Mesothelial cell of epicardium (in vitro differentiated cells): ENCODE data around the gene AKR1C4. TPM values are rescaled to one million over a fixed set of nuclear protein-coding genes. Genes with fewer than 3 reads are reported as not detected.
"Not testable (repeated sequence)": the region's sequence is repeated elsewhere in the genome, so short reads cannot be mapped to it uniquely, and the experiment has no call there.

Experiments
- DNase-seq, 2 experiments: peaks; one replicate each; pipeline ENCODE4 v3.0.0; 2021; ENCODE audit warnings: low spot score in 2 of 2; ENCODE audit not compliant: unreplicated experiment in 2 of 2
- H3K27ac Mint-ChIP-seq: 2 replicates; pipeline ENCODE4 v1.8.0; 2021; ENCODE audit warnings: mixed read lengths
- H3K27me3 Mint-ChIP-seq: 2 replicates; pipeline ENCODE4 v1.8.0; 2021; ENCODE audit warnings: low read depth, mixed read lengths
- H3K36me3 Mint-ChIP-seq: 2 replicates; pipeline ENCODE4 v1.8.0; 2021; ENCODE audit warnings: mixed read lengths
- H3K4me1 Mint-ChIP-seq: 2 replicates; pipeline ENCODE4 v1.8.0; 2021; ENCODE audit warnings: mixed read lengths
- H3K4me3 Mint-ChIP-seq: 2 replicates; pipeline ENCODE4 v1.8.0; 2021; ENCODE audit warnings: mild to moderate bottlenecking, moderate library complexity, mixed read lengths
- H3K9me3 Mint-ChIP-seq: 2 replicates; pipeline ENCODE4 v1.8.0; 2021; ENCODE audit warnings: mixed read lengths
- total RNA-seq: library from RNA; stranded (reverse); gene quantifications from 3 replicates; pipeline ENCODE4 v1.2.1, GENCODE V29; 2021
- TF ChIP-seq, protein P1 (sequence below): fragments of 200-600 bp; sonication (generic); IDR thresholded peaks from one replicate; pipeline ENCODE4 v1.5.0; 2021; ENCODE audit warnings: antibody characterized with exemption; ENCODE audit not compliant: unreplicated experiment

AKR1C4 gene
- total RNA-seq, 1 donor from 2014 or later, result not detected

DNA sequence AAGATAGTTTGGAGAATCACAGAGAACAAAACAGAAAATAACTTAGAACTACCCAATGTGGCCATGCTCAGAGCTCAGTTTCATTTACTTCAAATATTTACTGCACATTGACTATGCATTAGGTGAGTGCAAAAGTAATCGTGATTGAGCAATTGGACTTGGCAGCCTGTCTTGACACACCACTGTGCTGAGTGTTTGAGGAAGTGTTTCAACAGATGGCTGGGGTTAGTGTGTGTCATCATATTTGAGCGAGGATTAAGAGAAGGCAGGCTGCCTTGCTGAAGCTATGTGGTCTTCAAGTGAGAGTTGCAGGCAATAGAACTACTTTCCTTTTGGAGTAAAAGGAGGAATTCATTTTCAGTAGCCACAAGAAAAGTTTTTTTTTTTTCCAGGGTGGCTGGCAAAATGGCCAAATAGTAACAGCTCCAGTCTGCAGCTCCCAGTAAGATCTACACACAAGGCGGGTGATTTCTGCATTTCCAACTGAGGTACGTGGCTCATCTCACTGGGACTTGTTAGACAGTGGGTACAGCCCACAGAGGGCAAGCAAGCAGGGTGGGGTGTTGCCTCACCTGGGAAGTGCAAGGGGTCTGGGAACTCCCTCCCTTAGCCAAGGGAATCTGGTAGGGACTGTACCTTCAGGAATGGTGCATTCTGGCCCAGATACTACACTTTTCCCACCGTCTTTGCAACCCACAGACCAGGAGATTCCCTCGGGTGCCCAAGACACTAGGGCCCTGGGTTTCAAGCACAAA is 37.6 kb downstream of the AKR1C4 start:
- Mint-ChIP-seq H3K9me3 (peaks cover 68% of the 10 kb centered on the region), H3K36me3 (no peaks in the 10 kb centered on the region), H3K4me1 (no peaks in the 10 kb centered on the region), H3K27ac (no peak overlapping the region), H3K27me3 (no peaks in the 10 kb centered on the region), H3K4me3 (no peak overlapping the region)
- TF ChIP-seq, protein P1, sequence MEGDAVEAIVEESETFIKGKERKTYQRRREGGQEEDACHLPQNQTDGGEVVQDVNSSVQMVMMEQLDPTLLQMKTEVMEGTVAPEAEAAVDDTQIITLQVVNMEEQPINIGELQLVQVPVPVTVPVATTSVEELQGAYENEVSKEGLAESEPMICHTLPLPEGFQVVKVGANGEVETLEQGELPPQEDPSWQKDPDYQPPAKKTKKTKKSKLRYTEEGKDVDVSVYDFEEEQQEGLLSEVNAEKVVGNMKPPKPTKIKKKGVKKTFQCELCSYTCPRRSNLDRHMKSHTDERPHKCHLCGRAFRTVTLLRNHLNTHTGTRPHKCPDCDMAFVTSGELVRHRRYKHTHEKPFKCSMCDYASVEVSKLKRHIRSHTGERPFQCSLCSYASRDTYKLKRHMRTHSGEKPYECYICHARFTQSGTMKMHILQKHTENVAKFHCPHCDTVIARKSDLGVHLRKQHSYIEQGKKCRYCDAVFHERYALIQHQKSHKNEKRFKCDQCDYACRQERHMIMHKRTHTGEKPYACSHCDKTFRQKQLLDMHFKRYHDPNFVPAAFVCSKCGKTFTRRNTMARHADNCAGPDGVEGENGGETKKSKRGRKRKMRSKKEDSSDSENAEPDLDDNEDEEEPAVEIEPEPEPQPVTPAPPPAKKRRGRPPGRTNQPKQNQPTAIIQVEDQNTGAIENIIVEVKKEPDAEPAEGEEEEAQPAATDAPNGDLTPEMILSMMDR, result no peak
- no peak for DNase-seq

DNA sequence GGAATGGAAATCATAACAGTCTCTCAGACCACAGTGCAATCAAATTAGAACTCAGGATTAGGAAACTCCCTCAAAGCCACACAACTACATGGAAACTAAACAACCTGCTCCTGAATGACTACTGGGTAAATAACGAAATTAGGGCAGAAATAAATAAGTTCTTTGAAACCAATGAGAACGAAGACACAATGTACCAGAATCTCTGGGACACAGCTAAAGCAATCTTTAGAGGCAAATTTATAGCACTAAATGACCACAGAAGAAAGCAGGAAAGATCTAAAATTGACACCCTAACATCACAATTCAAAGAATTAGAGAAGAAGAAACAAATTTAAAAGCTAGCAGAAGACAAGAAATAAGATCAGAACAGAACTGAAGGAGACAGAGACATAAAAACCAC is 40.9 kb downstream of the AKR1C4 start:
- H3K4me3 Mint-ChIP-seq, H3K27ac Mint-ChIP-seq: not testable (repeated sequence)
- peaks cover 67% of the 10 kb centered on the region for H3K9me3 Mint-ChIP-seq

DNA sequence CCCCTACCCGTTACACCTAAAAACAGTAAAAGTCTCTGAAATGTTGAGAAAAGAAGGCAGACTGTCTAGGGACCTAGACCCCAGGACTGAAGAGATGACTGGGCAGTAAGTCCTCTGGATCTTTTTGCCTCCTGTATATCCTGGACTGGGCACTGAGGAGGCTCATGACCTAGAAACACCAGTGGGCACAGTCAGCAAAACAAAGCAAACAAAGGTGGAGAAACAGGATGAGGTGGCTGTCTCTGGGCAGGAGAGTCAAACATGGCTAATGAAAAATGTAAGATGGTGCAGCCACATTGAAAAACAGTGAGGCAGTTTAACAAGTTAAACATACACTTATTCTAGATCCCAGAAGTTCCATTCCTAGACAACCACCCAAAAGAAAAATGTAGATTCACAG is 45.9 kb downstream of the AKR1C4 start:
- no peaks in the 10 kb centered on the region for H3K4me1 Mint-ChIP-seq
- no peak overlapping the region for H3K27ac Mint-ChIP-seq
- H3K4me3 Mint-ChIP-seq, result no peak overlapping the region
- no peaks in the 10 kb centered on the region for H3K27me3 Mint-ChIP-seq
- H3K36me3 Mint-ChIP-seq, result no peaks in the 10 kb centered on the region
- TF ChIP-seq, protein P1, result no peak
- peaks cover 46% of the 10 kb centered on the region for H3K9me3 Mint-ChIP-seq
- DNase-seq, result no peak

More for the DNA sequence above, 40.9 kb downstream of the AKR1C4 start:
- not testable (repeated sequence) for DNase-seq, H3K4me1 Mint-ChIP-seq, H3K27me3 Mint-ChIP-seq, H3K36me3 Mint-ChIP-seq

DNA sequence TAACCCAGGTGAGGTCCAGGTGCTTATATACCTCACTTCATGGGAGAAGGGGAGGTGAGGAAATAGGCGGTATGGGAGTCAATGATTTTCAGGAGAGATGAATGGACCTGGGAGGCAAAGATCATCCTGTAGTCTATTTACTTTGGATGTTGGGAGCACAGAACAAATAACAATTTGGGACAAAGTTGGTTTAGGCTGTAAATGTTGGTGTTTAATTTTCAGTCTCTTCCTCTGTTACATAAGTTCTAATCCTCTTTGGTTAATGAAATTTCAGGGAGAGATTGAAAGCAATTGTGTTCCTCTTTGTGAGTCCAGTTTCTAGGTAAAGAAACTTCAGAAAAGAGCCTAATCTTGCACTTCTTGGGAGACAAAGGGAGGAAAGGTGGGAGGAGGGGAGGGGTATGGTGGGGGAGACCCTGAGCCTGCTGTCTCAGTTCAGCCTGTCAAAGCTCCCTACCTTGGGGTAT is 46.9 kb downstream of the AKR1C4 start:
- Mint-ChIP-seq H3K27me3 (no peaks in the 10 kb centered on the region), H3K4me1 (no peaks in the 10 kb centered on the region)

DNA sequence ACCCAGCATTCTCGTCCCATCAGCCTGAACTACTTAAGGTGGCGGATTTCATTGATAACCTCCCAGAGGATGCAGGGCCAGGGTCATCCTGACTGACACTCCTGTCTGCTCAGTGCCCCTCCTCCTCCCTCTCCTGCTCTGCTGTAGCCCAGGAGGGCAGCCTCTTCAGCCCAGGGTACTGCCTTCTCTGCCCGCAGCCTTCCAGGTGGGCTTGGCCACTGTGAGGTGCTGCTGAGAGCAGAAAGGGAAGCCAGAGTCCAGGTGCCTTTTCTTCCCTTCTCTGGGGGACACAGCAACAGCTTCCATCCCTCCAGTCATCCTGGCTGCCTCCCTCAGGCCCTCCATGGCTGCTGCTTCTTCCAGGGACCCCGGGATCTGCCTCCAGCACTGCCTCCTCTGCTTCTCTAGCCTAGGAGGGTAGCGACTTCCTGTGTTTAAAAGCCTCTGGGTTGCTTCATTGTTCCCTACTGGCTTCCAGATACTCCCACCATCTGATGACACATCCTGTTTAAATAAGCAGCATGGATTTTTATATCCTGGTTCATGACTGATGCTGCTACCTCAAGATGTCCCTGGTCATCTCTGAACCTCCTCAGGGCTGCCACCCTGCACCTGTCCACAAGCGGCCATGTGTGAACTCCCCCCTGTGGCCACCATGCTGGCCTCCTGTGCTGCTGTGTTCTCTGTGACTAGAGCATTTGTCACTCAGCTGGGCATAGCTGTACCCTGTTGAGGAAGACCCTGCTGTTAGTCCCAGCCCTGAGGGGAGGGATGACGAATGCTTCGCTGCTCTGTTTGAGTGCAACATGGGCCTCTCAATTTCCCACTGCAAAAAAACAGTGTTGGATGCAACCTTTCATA is 55.8 kb downstream of the AKR1C4 start:
- TF ChIP-seq, protein P1, result no peak
- H3K4me3 Mint-ChIP-seq, result no peak overlapping the region
- H3K27me3 Mint-ChIP-seq, result no peaks in the 10 kb centered on the region
- peaks cover 42% of the 10 kb centered on the region for H3K9me3 Mint-ChIP-seq
- H3K4me1 Mint-ChIP-seq, result no peaks in the 10 kb centered on the region
- H3K36me3 Mint-ChIP-seq, result no peaks in the 10 kb centered on the region
- no peak overlapping the region for H3K27ac Mint-ChIP-seq
- no peak for DNase-seq

More for the DNA sequence above, 46.9 kb downstream of the AKR1C4 start:
- peaks cover 36% of the 10 kb centered on the region for H3K9me3 Mint-ChIP-seq
- TF ChIP-seq, protein P1, result no peak
- H3K4me3 Mint-ChIP-seq, result no peak overlapping the region
- H3K36me3 Mint-ChIP-seq, result no peaks in the 10 kb centered on the region
- H3K27ac Mint-ChIP-seq, result no peak overlapping the region
- DNase-seq, result no peak

DNA sequence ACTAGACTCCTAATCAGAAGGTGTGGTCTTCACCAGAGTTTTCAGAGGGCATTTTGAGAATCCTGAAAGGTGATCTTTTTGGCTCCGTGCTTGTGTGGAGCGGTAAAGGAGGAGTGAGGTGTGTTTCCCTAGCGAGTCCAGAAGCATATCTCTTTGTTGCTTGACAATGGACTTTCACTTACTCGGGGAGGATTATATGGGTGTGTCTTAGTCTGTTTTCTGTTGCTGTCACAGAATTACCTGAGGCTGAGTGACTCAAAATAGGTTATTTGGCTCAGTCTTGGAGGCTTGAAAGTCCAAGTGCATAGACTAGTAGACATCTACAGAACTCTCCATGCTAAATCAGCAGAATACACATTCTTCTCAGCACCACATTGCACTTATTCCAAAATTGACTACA is 57.9 kb downstream of the AKR1C4 start:
- no peaks in the 10 kb centered on the region for H3K27me3 Mint-ChIP-seq
- no peak for DNase-seq
- H3K27ac Mint-ChIP-seq, result no peak overlapping the region
- H3K4me1 Mint-ChIP-seq, result no peaks in the 10 kb centered on the region
- peaks cover 49% of the 10 kb centered on the region for H3K9me3 Mint-ChIP-seq
- H3K36me3 Mint-ChIP-seq, result no peaks in the 10 kb centered on the region
- TF ChIP-seq, protein P1, result no peak
- no peak overlapping the region for H3K4me3 Mint-ChIP-seq

DNA sequence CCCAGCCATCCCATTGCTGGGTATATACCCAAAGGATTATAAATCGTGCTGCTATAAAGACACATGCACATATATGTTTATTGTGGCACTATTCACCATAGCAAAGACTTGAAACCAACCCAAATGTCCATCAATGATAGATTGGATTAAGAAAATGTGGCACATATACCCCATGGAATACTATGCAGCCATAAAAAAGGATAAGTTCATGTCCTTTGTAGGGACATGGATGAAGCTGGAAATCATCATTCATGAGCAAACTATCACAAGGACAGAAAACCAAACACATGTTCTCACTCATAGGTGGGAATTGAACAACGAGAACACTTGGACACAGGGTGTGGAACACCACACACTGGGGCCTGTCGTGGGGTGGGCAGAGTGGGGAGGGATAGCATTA is 61.1 kb downstream of the AKR1C4 start:
- not testable (repeated sequence) for H3K4me1 Mint-ChIP-seq, H3K27me3 Mint-ChIP-seq, H3K4me3 Mint-ChIP-seq, H3K27ac Mint-ChIP-seq, H3K36me3 Mint-ChIP-seq, DNase-seq
- H3K9me3 Mint-ChIP-seq, result peaks cover 54% of the 10 kb centered on the region
